GM13977 (cell line): ENCODE results near the gene ISG15.
"Not testable (repeated sequence)": the region's sequence is repeated elsewhere in the genome, so short reads cannot be mapped to it uniquely, and the experiment has no call there.

Source experiments
- DNase-seq: peaks from one replicate; pipeline ENCODE4 v3.0.0; 2012; ENCODE audit warnings: low spot score
- in situ Hi-C: fragments of 300-500 bp; cut with MboI; formaldehyde crosslinking; loops from one replicate; pipeline ENCODE4 v1.12.0; 2022; ENCODE audit warnings: low sequenced_read_pairs, low pct_unique_long_range_greater_than_20kb, mixed read lengths, inconsistent platforms; ENCODE audit not compliant: unreplicated experiment
- TF ChIP-seq, protein P1 (sequence below): IDR thresholded peaks from 2 replicates; pipeline ENCODE4 v1.5.1; 2012; ENCODE audit warnings: mild to moderate bottlenecking, control low read depth; ENCODE audit not compliant: insufficient read depth; ENCODE audit errors: extremely low read depth, missing control alignments

ISG15 gene

DNA sequence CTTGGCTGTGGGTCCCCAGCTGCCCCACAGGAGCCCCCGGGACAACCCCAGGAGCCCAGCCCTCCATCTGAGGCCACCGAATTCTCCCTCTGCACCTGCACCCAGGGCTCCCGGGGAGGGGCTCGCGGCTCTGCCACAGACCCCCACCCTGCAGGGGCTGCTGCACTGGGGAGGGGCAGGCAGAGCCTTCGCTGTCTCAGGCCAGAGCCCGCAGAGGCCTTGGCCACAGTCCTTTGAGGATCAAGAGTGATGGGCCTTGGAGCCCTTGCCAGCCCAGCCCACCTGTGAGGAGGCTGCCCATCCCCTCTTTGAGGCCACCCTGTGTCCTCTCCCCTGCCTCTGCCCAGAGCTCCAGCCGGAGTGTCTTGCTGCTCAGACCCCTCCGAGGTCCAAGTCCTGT is 37.9 kb upstream of the ISG15 start:
- no peak for DNase-seq
- in situ Hi-C loops = loop anchor here (10.0 kb wide), 1 partner anchor 81 kb away; no protein-coding TSS in a partner anchor
- TF ChIP-seq, protein P1, sequence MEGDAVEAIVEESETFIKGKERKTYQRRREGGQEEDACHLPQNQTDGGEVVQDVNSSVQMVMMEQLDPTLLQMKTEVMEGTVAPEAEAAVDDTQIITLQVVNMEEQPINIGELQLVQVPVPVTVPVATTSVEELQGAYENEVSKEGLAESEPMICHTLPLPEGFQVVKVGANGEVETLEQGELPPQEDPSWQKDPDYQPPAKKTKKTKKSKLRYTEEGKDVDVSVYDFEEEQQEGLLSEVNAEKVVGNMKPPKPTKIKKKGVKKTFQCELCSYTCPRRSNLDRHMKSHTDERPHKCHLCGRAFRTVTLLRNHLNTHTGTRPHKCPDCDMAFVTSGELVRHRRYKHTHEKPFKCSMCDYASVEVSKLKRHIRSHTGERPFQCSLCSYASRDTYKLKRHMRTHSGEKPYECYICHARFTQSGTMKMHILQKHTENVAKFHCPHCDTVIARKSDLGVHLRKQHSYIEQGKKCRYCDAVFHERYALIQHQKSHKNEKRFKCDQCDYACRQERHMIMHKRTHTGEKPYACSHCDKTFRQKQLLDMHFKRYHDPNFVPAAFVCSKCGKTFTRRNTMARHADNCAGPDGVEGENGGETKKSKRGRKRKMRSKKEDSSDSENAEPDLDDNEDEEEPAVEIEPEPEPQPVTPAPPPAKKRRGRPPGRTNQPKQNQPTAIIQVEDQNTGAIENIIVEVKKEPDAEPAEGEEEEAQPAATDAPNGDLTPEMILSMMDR = no peak

DNA sequence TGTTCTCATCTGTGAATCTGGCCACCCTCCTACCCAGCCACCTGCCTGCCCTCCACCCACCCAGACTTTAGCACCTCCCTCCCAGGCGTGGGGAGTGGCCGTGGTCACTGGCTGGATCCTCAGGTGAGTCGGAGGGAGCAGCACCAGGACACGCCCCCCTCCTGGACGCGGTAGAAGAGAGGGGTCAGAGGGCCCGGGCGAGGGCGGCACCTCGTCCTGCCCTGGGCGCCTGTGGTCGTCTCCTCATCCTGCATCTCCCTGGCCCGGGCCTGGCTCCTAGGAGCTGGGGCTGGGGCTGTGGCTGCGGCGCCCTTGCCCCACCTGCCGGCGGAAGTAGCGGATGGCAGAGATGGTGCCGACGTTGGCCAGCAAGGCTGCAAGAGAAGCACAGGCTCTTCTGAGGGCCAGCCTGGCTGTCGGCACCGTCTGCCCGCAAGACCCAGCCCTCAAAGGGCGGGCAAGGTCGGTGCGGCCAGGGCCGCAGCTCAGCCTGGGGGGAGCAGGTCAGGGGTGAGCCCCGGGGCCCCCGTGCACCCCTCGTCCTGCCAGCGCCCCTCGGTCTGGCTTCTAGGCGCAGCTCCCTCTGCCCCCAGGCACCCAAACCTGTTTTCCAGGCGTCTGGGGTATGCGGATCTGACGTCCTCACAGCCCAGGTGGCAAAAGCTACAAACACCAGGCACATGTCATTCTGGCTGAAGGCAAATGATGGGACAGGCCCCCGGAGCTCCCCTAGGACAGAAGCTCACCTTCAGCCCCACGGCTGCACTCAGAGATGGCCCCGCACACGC is 37.2 kb upstream of the ISG15 start:
- DNase-seq = peak; percentile 93
- TF ChIP-seq, protein P1 = peak; percentile 87
- in situ Hi-C loops = loop anchor here (10.0 kb wide), 1 partner anchor 81 kb away; no protein-coding TSS in a partner anchor

DNA sequence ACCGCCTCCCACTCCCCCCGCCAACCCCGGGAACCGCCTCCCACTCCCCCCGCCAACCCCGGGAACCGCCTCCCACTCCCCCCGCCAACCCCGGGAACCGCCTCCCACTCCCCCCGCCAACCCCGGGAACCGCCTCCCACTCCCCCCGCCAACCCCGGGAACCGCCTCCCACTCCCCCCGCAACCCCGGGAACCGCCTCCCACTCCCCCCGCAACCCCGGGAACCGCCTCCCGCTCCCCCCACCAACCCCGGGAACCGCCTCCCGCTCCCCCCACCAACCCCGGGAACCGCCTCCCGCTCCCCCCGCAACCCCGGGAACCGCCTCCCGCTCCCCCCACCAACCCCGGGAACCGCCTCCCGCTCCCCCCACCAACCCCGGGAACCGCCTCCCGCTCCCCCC is 36.5 kb upstream of the ISG15 start:
- DNase-seq = not testable (repeated sequence)
- in situ Hi-C loops = loop anchor here (10.0 kb wide), 1 partner anchor 82 kb away; no protein-coding TSS in a partner anchor

DNA sequence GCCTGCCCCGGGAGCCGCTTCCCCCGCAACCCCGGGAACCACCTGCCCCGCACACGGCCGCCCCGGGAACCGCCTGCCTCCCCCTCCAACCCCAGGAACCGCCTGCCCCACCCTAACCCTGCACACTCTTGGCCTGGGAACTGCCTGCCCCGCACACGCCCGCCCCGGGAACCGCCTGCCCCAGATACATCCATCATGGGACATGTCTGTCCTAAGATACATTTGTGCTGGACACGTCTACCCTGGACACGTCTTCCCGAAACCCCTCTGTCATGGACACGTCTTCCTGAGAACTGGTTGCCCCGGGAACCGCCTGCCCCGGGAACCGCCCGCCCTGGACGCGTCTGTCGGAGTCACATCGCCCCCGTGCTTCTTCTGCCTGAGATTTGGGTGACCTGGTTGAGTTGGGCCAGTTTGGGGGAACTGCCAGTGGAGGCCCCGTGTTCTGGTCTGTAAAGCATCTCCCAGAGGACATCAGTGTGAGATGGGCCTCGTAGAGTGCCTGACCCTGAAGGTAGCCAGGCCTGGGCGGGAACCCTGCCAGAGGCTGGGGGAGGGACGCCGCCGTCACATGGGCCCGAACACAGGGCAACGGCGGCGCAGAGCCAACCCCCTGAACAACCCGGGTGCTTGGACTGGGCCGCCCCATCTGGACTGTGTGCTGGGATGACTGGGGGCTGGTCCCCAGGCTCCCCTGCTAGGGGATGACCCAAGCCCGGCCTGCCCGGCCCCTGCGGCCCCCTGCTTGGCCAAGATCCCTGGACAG is 35.0 kb upstream of the ISG15 start:
- DNase-seq = no peak
- TF ChIP-seq, protein P1 = no peak

DNA sequence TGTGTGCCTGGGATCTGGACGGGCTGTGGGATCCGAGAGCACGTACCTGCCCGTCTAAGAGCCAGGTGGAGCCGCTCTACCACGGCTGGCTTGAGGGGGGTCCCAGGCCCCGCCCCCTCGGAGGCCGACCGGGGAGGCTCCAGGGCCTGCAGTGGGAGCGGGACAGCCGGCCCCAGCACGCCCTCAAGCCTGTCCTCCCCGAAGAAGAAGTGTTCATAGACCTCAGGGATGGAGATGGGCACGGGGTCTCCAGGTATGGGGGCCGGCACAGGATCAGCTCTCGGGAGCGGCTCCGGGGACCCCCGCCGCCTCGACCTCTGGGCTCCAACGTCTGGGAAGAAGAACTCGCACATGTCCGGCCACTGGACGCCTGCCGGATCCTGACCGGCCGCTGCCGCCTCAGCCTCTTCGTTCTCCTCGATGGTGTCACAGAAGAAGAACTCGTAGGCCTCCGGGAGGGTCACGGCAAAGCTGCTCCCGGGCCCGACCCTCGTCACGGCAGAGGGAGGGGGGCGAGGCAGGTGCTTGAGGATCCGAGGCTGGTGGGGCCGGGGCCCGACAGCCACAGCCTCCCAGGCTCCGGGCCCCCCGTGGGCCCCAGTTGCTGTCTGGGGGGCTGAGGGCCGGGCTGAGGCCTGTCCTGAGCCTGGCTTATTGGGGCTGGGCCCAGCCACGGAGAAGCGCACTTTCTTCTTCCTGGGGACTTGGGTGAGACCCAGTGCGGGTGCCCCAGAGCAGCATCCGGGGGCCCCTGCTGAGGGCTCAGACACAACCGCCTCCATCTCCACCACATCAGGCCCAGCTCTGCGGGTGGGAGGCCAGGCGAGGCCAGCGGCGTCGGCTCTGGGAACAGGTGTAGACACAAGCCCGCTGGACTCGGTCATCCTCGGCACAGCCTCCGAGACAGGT is 34.2 kb upstream of the ISG15 start:
- in situ Hi-C loops = loop anchor here (10.0 kb wide), 1 partner anchor 84 kb away; no protein-coding TSS in a partner anchor

More for the DNA sequence above, 35.0 kb upstream of the ISG15 start:
- in situ Hi-C loops = loop anchor here (10.0 kb wide), 1 partner anchor 83 kb away; no protein-coding TSS in a partner anchor

DNA sequence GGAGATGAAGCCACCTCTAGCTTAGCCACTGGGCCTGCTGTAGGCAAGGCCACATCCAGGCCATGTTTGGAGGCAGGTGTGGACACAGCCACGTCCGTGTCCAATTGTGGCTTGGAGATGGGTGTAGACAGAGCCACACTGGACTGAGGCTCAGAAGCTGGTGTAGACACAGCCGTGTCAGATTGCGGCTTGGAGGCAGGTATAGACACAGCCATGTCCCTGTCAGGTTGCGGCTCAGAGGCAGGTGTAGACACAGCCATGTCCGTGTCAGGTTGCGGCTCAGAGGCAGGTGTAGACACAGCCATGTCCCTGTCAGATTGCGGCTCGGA is 33.6 kb upstream of the ISG15 start:
- TF ChIP-seq, protein P1 = no peak
- DNase-seq = no peak
- in situ Hi-C loops = loop anchor here (10.0 kb wide), 1 partner anchor 85 kb away; no protein-coding TSS in a partner anchor

More for the DNA sequence above, 34.2 kb upstream of the ISG15 start:
- TF ChIP-seq, protein P1 = no peak
- no peak for DNase-seq
